ENCODE data around the gene CCT6B.

CCT6B gene

DNA sequence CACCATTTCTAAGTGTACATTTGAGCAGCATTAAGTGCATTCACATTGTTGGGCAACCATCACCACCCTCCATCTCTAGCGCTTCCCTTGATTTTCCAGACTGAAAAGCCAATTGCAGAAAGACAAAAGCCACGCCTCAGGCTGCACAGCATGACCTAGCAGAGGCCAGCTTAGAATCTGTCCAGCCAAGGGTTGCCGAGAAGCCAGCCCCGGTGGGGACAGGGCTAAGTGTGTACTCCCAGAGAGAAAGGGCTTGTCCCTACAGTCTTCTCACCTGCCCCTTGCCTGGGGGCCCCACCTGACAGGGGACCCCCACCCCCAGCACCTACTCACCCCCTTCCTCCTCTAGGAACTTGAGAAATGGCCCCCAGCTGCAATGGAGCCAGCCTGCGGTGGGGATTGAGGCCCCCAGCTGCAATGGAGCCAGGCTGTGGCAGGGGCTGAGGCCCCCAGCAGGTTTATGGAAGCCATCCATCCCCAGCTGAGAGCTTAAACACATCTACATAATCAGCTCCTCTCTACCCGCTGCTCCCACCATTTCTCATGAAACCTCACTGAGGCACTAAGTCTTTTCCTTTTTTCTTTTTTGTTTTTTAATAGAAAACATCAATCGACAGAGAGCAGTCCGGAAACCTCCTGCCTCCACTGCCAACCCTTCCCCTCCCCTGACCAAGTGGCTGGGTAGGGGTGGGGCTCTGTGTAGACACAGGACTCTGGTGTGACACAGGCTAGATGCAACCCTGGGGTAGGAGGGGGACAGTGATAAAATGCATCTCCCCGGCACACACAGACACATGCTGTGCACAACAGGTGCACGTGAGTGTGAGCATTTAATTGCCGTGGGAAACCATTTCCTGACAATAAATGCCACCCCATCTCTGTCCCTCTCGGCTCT is 77.9 kb downstream of the CCT6B start:
- DNase-seq: peak; percentile 14

DNA sequence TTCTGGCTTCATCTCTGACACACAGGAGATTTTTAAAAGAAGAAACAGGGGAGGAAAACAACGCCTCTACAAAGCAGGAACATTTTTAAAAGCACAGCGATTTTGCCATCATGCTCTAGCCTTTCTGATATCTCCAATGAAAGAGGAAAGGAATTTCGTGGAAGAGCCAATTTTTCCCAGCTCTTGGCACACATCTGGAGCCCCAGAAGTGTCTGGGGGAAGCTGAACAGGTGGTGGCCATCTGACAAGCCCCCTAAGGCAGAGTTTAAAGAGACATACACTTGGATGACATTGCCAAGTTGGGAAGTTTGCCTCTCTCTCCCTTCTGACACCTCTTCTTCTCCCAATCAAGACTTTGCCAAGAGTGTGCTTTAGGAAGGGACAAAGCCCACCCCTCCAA is 82.1 kb downstream of the CCT6B start:
- no peak for DNase-seq

Data from hematopoietic multipotent progenitor cell treated with erythropoietin and hydrocortisone succinate and interleukin-3 and kit ligand, for 8 days (in vitro differentiated cells).